ENCODE results near the gene ADAM19.

DNA sequence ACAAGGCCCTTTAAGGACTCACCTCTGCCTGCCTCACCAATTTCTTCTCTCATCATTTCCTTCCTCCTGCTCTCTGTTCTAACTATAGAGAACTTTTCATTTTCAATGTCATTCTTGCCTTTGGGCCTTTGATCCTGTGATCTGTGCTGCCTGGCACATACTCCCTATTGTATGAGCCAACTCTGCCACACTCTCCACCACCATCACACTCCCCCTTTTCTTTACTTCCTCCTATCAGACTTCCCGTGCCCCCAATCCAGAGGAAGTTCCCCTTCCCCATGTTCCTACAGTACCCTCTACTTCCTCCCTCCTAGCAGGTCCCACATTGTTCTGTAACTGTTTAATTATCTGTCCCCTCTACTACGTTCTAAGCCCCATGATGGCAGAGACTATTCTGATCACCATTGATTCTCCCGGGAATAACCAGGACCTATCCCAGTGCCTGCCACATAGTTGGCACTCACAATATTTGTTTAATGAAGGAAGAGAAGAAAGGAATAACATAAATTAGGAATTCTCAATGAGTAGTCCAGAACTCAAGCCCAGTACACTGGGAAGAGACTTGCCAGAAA is 27.5 kb downstream of the ADAM19 start:
- no peak for TF ChIP-seq EZH2 (IDR thresholded peaks at IDR 0.05; ENCODE audit: low read depth, unreplicated experiment)
- TF ChIP-seq, protein P1, sequence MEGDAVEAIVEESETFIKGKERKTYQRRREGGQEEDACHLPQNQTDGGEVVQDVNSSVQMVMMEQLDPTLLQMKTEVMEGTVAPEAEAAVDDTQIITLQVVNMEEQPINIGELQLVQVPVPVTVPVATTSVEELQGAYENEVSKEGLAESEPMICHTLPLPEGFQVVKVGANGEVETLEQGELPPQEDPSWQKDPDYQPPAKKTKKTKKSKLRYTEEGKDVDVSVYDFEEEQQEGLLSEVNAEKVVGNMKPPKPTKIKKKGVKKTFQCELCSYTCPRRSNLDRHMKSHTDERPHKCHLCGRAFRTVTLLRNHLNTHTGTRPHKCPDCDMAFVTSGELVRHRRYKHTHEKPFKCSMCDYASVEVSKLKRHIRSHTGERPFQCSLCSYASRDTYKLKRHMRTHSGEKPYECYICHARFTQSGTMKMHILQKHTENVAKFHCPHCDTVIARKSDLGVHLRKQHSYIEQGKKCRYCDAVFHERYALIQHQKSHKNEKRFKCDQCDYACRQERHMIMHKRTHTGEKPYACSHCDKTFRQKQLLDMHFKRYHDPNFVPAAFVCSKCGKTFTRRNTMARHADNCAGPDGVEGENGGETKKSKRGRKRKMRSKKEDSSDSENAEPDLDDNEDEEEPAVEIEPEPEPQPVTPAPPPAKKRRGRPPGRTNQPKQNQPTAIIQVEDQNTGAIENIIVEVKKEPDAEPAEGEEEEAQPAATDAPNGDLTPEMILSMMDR (conservative IDR thresholded peaks at IDR 0.05; ENCODE audit: low read depth in 2 of 2), result no peak
- TF ChIP-seq, protein P2, sequence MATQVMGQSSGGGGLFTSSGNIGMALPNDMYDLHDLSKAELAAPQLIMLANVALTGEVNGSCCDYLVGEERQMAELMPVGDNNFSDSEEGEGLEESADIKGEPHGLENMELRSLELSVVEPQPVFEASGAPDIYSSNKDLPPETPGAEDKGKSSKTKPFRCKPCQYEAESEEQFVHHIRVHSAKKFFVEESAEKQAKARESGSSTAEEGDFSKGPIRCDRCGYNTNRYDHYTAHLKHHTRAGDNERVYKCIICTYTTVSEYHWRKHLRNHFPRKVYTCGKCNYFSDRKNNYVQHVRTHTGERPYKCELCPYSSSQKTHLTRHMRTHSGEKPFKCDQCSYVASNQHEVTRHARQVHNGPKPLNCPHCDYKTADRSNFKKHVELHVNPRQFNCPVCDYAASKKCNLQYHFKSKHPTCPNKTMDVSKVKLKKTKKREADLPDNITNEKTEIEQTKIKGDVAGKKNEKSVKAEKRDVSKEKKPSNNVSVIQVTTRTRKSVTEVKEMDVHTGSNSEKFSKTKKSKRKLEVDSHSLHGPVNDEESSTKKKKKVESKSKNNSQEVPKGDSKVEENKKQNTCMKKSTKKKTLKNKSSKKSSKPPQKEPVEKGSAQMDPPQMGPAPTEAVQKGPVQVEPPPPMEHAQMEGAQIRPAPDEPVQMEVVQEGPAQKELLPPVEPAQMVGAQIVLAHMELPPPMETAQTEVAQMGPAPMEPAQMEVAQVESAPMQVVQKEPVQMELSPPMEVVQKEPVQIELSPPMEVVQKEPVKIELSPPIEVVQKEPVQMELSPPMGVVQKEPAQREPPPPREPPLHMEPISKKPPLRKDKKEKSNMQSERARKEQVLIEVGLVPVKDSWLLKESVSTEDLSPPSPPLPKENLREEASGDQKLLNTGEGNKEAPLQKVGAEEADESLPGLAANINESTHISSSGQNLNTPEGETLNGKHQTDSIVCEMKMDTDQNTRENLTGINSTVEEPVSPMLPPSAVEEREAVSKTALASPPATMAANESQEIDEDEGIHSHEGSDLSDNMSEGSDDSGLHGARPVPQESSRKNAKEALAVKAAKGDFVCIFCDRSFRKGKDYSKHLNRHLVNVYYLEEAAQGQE (IDR thresholded peaks at IDR 0.05; ENCODE audit: unreplicated experiment), result no peak
- TF ChIP-seq, protein P3, sequence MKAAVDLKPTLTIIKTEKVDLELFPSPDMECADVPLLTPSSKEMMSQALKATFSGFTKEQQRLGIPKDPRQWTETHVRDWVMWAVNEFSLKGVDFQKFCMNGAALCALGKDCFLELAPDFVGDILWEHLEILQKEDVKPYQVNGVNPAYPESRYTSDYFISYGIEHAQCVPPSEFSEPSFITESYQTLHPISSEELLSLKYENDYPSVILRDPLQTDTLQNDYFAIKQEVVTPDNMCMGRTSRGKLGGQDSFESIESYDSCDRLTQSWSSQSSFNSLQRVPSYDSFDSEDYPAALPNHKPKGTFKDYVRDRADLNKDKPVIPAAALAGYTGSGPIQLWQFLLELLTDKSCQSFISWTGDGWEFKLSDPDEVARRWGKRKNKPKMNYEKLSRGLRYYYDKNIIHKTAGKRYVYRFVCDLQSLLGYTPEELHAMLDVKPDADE (IDR thresholded peaks at IDR 0.05), result no peak
- TF ChIP-seq EZH2phosphoT487 (IDR thresholded peaks at IDR 0.05; ENCODE audit: unreplicated experiment), result no peak
- TF ChIP-seq POLR2AphosphoS5 (IDR thresholded peaks at IDR 0.05; ENCODE audit: low read depth), result no peak

Data from GM23338 (cell line).